Measurements from ENCODE around the gene IVNS1ABP.
"Not testable (repeated sequence)": the region's sequence is repeated elsewhere in the genome, so short reads cannot be mapped to it uniquely, and the experiment has no call there.

The IVNS1ABP gene

GRCh38 chr1:185324118-185324517 lies 7.1 kb upstream of the IVNS1ABP start:
- Histone ChIP-seq H3K9me3 (ENCODE audit: insufficient read depth, low read depth, low read length) (no peaks in the 10 kb centered on the region), H3K27me3 (ENCODE audit: insufficient read depth, low read length) (no peaks in the 10 kb centered on the region), H3K4me3 (ENCODE audit: low read length) (no peak overlapping the region), H3K27ac (ENCODE audit: low read length) (no peak overlapping the region), H3K36me3 (ENCODE audit: insufficient read depth, low read depth, low read length) (no peaks in the 10 kb centered on the region), H3K9ac (ENCODE audit: low read depth, low read length) (no peak overlapping the region), H3K4me1 (ENCODE audit: insufficient read depth, low read length) (no peaks in the 10 kb centered on the region)

DNA sequence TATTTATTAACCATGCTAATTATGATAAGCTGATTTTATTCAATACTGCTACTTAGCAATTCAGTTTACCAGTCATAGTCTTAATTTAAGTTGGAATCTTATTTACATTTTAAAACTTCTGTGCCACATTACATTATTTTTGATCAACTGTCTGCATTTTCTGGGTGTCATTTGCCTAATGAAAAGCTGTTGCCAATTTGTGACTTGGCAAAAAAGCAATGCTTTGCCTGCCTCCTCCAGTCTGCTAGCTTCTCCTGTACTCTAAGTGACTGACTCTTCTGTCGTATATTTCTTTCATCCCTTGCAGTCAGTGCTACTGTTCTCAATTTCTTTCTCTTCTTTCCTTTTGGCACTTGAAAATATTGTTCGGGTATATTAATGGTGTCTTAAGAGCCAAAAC lies 5.6 kb upstream of the IVNS1ABP start:
- H3K9me3 ChIP-seq (ENCODE audit: insufficient read depth, low read depth, low read length) = no peaks in the 10 kb centered on the region
- no peak overlapping the region for H3K4me3 ChIP-seq (ENCODE audit: low read length)
- no peaks in the 10 kb centered on the region for H3K36me3 ChIP-seq (ENCODE audit: insufficient read depth, low read depth, low read length)
- no peaks in the 10 kb centered on the region for H3K27me3 ChIP-seq (ENCODE audit: insufficient read depth, low read length)
- H3K4me1 ChIP-seq (ENCODE audit: insufficient read depth, low read length) = peaks cover 6% of the 10 kb centered on the region; the same call in 1 of the 2 replicates
- H3K27ac ChIP-seq (ENCODE audit: low read length) = no peak overlapping the region
- H3K9ac ChIP-seq (ENCODE audit: low read depth, low read length) = no peak overlapping the region

DNA sequence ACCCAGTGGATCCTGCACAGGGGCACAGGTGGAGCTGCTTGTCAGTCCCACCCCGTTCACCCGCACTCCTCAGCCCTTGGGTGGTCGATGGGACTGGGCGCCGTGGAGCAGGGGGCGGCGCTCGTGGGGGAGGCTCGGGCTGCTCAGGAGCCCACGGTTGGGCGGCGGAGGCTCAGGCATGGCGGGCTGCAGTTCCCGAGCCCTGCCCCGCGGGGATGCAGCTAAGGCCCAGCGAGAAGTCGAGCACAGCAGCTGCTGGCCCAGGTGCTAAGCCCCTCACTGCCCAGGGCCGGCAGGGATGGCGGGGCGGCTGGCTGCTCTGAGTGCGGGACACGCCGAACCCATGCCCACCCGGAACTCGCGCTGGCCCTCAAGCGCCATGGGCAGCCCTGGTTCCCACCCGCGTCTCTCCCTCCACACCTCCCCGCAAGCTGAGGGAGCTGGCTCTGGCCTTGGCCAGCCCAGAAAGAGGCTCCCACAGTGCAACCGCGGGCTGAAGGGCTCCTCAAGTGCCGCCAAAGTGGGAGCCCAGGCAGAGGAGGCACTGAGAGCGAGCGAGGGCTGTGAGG lies 4.7 kb upstream of the IVNS1ABP start:
- H3K9me3 ChIP-seq (ENCODE audit: insufficient read depth, low read depth, low read length); H3K36me3 ChIP-seq (ENCODE audit: insufficient read depth, low read depth, low read length); H3K27me3 ChIP-seq (ENCODE audit: insufficient read depth, low read length); H3K9ac ChIP-seq (ENCODE audit: low read depth, low read length); H3K27ac ChIP-seq (ENCODE audit: low read length); H3K4me1 ChIP-seq (ENCODE audit: insufficient read depth, low read length); H3K4me3 ChIP-seq (ENCODE audit: low read length): not testable (repeated sequence)

GRCh38 chr1:185321104-185321503 lies 4.1 kb upstream of the IVNS1ABP start:
- H3K4me3 ChIP-seq (ENCODE audit: low read length); H3K27ac ChIP-seq (ENCODE audit: low read length); H3K9me3 ChIP-seq (ENCODE audit: insufficient read depth, low read depth, low read length); H3K27me3 ChIP-seq (ENCODE audit: insufficient read depth, low read length); H3K36me3 ChIP-seq (ENCODE audit: insufficient read depth, low read depth, low read length); H3K4me1 ChIP-seq (ENCODE audit: insufficient read depth, low read length); H3K9ac ChIP-seq (ENCODE audit: low read depth, low read length): not testable (repeated sequence)

DNA sequence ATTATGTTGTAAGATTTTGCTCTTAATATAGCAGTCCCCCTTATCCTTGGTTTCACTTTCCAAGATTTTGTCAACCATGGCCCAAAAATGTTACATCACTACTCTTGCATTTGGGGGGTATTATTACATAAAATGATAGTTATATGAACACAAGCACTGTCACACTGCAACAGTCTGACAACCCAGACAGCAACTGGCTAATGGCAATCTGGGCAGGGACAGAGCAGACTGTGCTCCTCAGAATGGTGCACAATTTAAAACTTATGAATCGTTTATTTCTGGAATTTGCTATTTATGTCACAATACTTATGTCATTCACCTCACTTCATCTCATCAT lies 2.1 kb upstream of the IVNS1ABP start:
- Histone ChIP-seq H3K4me3 (ENCODE audit: low read length) (no peak overlapping the region), H3K4me1 (ENCODE audit: insufficient read depth, low read length) (peaks cover 10% of the 10 kb centered on the region; the same call in 1 of the 2 replicates), H3K36me3 (ENCODE audit: insufficient read depth, low read depth, low read length) (0 out of 2 replicates have a peak, but pooled peaks cover 3% of the 10 kb centered on the region), H3K27me3 (ENCODE audit: insufficient read depth, low read length) (no peaks in the 10 kb centered on the region), H3K27ac (ENCODE audit: low read length) (no peak overlapping the region), H3K9me3 (ENCODE audit: insufficient read depth, low read depth, low read length) (no peaks in the 10 kb centered on the region), H3K9ac (ENCODE audit: low read depth, low read length) (no peak overlapping the region)

DNA sequence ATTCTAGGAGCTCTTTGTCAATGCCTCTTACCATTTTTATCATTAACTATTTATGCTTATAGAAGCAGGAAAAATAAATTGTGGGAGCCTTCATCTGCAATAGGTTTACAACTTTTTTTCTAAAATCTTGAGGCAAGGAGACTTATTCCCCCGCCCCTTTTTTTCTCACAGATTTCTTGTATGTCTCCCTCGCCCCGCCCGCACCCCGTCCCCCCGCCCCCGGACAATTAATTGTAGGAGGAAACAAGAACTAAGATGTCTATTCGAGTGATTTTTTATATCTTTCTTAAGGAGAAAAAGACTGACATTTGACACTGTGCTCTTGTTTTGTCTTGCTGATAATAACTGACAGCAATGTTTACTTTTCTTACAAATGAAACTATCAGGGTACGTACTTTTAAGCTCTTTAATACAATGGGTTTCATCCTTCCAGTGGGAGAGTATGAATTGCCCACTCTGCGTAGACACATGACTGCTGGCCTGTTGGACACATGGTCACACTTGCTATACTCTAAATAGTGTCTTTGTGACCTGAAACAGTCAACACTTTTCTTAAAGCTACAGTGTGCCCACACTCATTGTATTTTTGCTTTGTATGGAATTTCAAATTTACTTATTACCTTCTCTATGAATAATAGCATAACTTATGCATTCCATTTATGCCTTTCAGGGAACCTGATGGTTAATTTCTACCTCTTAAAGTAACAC lies 1.5 kb upstream of the IVNS1ABP start:
- H3K4me3 ChIP-seq (ENCODE audit: low read length) = peak overlapping the region; percentile 83
- no peak overlapping the region for H3K27ac ChIP-seq (ENCODE audit: low read length)
- H3K9me3 ChIP-seq (ENCODE audit: insufficient read depth, low read depth, low read length) = no peaks in the 10 kb centered on the region
- H3K27me3 ChIP-seq (ENCODE audit: insufficient read depth, low read length) = no peaks in the 10 kb centered on the region
- 0 out of 2 replicates have a peak, but pooled peaks cover 3% of the 10 kb centered on the region for H3K36me3 ChIP-seq (ENCODE audit: insufficient read depth, low read depth, low read length)
- peak overlapping the region; percentile 92; the same call in 1 of the 2 replicates for H3K9ac ChIP-seq (ENCODE audit: low read depth, low read length)
- peaks cover 13% of the 10 kb centered on the region; the same call in 1 of the 2 replicates for H3K4me1 ChIP-seq (ENCODE audit: insufficient read depth, low read length)

DNA sequence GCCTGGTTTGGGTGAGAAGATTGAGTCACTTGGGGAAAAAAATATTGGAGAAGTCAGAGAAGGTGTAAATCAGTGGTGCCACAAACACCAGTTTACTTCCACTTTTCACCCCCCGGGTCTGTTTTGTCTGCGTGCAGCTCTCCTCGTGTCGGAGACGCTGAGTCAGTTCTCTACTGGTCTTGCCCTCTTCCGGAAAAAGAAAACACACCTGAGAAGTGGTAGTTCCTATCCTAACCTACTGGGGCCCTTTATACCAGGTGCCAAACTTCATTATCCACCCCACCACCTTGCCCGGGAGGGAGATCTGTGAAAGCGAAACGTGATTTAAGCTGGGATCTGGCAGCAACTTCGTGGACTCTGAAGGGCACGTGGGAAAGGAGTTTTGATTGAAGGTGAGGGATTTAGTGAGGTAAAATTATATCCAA lies 855 bp upstream of the IVNS1ABP start:
- peaks cover 19% of the 10 kb centered on the region; the same call in 1 of the 2 replicates for H3K4me1 ChIP-seq (ENCODE audit: insufficient read depth, low read length)
- H3K27ac ChIP-seq (ENCODE audit: low read length) = peak overlapping the region; percentile 89
- no peaks in the 10 kb centered on the region for H3K27me3 ChIP-seq (ENCODE audit: insufficient read depth, low read length)
- H3K9ac ChIP-seq (ENCODE audit: low read depth, low read length) = peak overlapping the region; percentile 92
- peak overlapping the region; percentile 83 for H3K4me3 ChIP-seq (ENCODE audit: low read length)
- H3K9me3 ChIP-seq (ENCODE audit: insufficient read depth, low read depth, low read length) = no peaks in the 10 kb centered on the region
- 0 out of 2 replicates have a peak, but pooled peaks cover 3% of the 10 kb centered on the region for H3K36me3 ChIP-seq (ENCODE audit: insufficient read depth, low read depth, low read length)

DNA sequence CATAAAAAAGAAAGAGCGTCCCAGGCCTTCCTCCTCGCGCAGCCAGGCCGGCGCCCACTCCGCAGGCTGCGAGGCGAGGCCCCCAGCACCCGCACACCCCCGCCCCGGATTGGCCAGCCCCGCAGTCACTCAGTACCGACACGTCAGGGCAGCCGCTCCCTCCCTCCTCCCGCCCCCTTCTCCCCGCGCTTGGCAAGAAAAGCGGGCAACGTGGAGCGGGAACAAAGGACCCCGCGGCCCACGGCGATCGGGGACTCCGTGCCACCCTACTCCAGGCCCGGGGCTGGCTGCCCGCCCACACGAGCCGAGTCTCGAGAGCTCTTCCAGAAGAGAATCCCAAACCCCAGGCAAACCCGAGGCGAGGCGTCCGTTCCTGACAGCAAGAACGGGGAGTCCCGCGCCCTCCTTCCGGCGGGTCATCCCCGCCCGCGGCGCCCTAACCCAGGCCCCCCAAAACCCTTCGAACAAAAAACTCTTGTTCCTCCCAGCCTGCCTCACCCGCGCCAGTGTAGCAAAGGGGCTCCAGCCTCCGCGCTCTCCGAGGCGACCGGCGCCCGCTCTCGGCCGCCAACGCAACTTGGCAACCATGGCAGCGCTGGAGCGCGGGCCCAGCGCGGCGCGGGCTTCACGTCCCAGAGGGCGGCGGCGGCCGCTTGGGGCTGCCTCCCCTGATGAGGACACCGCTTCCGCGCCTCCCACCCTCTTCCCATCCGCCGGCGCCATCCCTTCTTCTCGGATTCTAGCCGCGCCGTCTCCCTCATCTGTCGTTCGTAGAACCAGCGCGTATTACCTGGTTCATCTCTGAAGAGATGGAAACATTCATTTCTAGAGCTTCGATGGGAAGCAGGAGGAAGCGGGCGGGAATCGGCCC lies 645 bp downstream of the IVNS1ABP start:
- peaks cover 30% of the 10 kb centered on the region; the same call in 1 of the 2 replicates for H3K4me1 ChIP-seq (ENCODE audit: insufficient read depth, low read length)

GRCh38 chr1:185315445-185316071 lies 1.5 kb downstream of the IVNS1ABP start:
- Histone ChIP-seq H3K27ac (ENCODE audit: low read length) (no peak overlapping the region), H3K9ac (ENCODE audit: low read depth, low read length) (peak overlapping the region; percentile 97; the same call in 1 of the 2 replicates), H3K4me3 (ENCODE audit: low read length) (peak overlapping the region; percentile 90), H3K27me3 (ENCODE audit: insufficient read depth, low read length) (no peaks in the 10 kb centered on the region), H3K4me1 (ENCODE audit: insufficient read depth, low read length) (peaks cover 30% of the 10 kb centered on the region; the same call in 1 of the 2 replicates), H3K36me3 (ENCODE audit: insufficient read depth, low read depth, low read length) (peaks cover 21% of the 10 kb centered on the region), H3K9me3 (ENCODE audit: insufficient read depth, low read depth, low read length) (no peaks in the 10 kb centered on the region)

More for the DNA sequence above, 645 bp downstream of the IVNS1ABP start:
- Histone ChIP-seq H3K27ac (ENCODE audit: low read length) (peak overlapping the region; percentile 66), H3K9me3 (ENCODE audit: insufficient read depth, low read depth, low read length) (no peaks in the 10 kb centered on the region), H3K9ac (ENCODE audit: low read depth, low read length) (peak overlapping the region; percentile 97), H3K36me3 (ENCODE audit: insufficient read depth, low read depth, low read length) (peaks cover 13% of the 10 kb centered on the region), H3K27me3 (ENCODE audit: insufficient read depth, low read length) (no peaks in the 10 kb centered on the region), H3K4me3 (ENCODE audit: low read length) (peak overlapping the region; percentile 90)

DNA sequence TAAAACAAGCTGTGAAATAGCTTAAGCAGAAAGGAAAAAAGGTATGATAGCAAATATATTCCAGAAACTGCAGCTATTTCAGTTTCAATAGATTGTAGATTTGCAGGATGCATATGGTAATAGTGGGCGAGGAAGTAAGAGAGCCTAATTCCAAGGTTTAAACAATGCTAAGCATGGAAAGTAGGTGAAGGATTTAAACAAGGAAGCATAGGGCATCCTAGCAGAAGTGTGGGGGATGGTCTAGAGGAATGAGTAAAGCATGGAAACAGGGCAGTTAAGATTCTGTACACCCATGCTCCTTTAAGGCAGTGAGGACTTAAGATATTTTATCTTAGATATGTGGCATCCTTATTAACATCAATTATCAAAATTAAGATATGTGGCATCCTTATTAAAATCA lies 2.6 kb downstream of the IVNS1ABP start:
- Histone ChIP-seq H3K9me3 (ENCODE audit: insufficient read depth, low read depth, low read length) (no peaks in the 10 kb centered on the region), H3K27me3 (ENCODE audit: insufficient read depth, low read length) (no peaks in the 10 kb centered on the region), H3K4me3 (ENCODE audit: low read length) (peak overlapping the region; percentile 90), H3K27ac (ENCODE audit: low read length) (peak overlapping the region; percentile 14), H3K9ac (ENCODE audit: low read depth, low read length) (peak overlapping the region; percentile 97), H3K36me3 (ENCODE audit: insufficient read depth, low read depth, low read length) (peaks cover 32% of the 10 kb centered on the region), H3K4me1 (ENCODE audit: insufficient read depth, low read length) (peaks cover 30% of the 10 kb centered on the region; the same call in 1 of the 2 replicates)

Measured in iPS-20b (cell line).